ENCODE data around the gene PYGM. TPM values are rescaled to one million over a fixed set of nuclear protein-coding genes. Genes with fewer than 3 reads are reported as not detected.
A peak's percentile ranks its signal among the peaks of the same experiment; 100 is the strongest.

PYGM gene
- 1.8 TPM for polyA plus RNA-seq (ENCODE audit: insufficient read length)
- long read RNA-seq, donor 1 = 0 reads
- long read RNA-seq, donor 2, partial matches to known transcripts = 0 of 1 reads
- long read RNA-seq, donor 2, other reads (novel, unspliced or antisense) = 0 of 1 reads
- long read RNA-seq, donor 3 = 0 reads
- long read RNA-seq, donor 4 = 0 reads
- long read RNA-seq, donor 5, partial matches to known transcripts = 0 of 1 reads
- long read RNA-seq, donor 5, other reads (novel, unspliced or antisense) = 0 of 1 reads
- long read RNA-seq, donor 6 = 0 reads
- long read RNA-seq, donor 7 = 0 reads
- long read RNA-seq, donor 8 = 0 reads

DNA sequence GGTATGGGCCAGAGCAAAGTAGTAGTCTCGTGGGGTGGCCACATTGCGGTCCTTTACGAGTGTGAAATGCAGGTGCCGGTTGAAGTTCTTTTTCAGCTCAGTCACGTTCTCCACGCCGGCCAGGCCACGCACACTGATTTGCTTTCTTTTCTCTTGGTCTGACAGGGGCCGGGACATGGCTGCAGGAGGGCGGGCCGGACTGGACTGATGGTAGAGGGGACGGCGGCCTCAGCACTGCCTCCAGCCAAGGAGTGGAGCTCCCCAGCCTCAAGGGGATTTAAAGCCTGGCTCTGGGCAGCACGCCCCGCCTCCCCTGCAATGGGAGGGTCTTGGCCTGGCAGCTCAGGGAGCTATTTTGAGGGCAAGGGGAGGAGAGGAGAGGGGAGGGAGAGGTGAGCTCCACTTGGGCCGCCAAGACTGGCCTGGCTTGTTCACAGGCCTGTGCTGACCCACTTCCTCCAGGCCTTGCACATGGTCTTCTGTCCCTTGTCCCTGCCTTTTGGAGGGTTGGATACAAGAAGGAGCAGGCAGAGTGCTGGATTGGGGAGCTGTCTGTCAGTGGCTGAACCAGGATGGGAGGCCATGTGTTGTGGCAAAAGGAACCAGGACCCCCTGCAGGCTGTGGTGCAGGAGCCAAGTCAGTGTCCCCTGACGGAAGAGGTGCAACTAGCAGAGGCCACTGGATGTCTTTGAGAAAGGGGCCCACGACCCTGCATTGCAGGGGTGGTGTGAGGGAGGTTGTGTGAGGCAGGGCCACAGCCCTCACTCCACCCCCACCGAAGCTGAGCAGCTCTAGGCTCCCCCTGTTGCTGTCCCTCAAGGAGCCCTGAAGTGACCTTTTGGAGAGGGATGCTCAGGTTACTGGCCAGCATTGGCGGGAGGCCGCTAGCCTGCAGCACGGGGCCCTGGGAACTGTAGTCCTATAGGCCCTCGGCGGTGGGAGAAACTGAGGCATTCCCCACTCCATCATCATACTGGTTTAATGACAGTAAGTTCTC is at the start of gene PYGM:
TSS of gene PYGM (minus strand) at position 253 of the 998 bp plus-strand sequence. CDS start at position 177, 76 bp downstream.
- DNase-seq = no peak

DNA sequence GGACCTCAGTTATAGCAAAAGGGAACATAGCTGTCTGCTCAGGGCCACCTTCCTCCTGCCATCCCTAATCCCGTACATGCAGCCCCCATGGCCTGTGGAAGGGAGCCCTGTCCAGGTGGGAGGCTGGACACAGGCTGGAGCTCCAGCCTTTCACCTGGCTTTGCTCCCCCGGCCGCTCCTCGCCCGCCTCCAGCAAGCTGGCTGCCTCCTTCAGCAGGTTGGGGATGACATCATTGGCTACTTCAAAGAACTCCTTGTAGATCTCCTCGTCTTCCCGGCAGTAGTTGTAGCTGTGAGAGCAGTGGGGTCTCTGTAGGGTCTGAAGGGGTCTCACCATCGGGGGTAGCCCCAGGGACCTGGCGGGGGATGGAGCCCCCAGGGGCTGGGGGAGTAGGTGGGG is 45.7 kb upstream of the PYGM start:
- no peak for DNase-seq

DNA sequence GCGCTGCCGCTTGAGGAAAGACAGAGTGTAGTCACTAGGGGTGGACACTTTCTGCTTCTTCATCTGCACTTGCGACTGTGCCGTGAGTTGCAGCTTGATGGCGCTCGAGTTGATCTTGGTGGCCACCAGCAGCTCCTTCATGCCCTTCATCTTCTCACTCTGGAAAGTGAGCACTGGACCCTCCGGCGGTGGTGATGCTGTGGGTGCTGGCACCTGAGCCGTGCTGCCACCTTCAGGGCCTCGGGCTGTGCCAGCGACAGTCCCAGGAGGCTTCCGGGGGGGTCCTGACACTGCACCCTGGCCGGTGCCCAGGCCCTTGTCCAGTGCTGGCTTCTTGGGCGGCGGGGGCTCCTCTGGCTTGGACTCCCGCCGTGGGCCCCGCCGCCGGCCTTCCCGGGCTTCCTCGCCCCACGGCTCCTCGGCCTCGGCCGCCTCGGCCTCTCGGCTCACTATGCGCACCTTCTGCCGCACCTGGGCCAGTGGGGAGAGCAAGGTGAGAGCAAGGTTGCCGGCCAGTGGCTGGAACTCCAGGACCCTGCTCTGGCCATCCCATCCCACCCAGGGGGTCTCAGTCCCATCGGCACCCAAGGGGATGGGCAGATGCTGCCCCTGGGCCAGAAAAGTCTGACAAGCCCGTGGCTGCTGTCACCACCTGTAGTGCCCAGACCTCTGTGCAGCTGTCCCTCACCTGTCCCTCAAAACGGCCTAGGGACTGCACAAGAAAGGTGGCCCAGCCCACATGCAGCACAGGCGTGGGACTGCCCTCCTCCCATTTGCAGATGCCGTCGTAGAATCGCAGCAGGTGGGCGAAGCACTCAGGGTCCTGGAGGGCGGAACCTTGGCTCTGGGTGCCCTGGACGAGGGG is 44.8 kb upstream of the PYGM start:
- DNase-seq = no peak

DNA sequence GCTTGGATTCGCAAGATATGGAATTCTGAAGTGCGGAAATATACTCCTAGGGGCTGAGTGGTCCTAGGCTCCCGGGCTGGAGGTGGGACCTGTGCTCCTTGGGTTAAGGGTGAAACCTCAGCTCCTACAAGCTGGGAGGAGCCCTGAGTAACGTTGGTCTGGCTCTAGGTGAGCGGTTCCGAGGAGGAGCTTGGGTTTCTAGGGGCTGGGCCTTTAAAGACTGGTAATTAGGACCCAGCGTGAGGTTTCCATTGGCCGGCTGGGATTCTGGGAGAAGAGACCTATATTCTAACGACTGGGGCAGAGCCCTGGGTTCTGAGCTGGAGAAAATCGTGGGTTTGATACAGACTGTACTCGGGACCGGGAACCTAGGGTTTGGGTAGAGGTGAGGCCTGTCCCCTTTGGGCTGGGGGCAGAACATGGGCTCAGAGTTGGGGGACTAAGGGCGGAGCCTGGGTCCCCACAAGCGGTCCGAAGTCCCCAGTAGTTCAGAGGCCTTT is 44.1 kb upstream of the PYGM start:
- DNase-seq = no peak

DNA sequence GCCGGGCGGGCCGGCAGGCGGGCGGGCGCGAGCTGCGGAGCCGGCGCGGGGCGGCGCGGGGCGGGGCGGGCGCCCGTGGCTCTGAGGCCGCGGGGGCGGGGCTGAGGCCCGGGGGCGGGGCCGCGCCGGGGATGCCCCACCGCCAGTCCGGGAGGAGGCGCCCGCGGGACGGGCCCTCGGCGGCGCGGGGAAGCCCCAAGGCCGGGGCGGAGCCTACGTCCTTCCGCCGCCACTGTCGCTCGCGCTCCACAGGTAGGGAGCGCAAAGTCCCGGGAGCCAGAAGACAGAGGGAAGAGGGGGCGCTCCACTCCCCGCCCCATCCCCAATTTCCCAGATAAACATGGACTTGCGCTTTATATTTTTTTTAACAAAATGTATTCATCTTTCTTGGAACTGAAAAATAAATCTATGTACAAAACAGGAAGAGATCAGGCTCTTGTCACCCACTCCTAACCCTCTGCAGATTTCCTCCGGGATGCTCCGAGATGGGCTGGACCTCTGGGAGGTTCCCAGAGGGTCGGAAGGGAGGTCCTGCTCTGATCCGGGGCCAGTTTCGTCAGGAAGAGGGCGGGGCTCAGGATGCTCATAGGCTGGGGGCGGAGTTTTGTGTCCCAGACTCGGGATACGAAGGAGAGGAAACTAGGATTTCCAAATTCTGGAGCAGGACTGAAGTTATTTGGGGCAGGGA is 43.5 kb upstream of the PYGM start, which contains the start of gene MAP4K2:
TSS of gene MAP4K2 (minus strand) at position 57 of the 688 bp plus-strand sequence. CDS start 65 bp downstream, outside the sequence.
- peak; percentile 88 for DNase-seq

DNA sequence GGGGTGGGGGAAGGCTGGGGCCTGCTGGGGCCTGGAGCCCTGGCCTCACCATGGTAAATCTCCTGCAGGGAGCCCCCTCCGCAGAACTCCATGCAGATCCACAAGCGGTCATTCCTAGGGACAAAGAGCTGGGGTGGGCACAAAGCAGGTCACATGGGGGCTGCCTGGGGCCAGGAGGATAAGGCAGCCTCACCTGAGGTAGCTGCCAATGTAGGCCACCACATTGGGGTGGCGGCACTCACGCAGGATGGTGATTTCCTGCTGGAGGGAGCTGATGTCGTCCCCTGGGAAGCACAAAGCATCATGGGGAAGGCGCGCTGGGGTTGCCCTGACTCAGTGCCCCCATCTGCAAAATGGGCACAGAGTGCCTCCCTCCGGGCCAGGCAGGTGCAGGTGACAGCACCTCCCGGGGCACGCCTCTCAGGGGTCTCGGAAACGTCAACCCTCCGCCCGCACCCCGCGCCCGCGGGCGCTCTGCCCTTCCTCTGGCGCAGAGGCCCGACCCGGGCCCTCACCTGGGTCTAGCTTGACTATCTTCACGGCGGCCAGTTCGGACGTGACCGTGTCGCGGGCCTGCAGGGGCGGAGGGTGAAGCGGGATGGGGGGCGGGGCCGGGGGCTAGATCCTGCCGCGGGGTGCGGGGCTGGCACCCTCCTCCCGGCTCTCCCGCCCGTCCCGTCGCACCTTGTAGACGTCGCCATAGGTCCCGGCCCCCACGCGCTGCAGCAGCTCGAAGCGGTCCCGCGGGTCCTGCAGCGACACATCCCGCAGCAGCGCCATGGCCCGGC is 42.8 kb upstream of the PYGM start:
- DNase-seq = no peak

DNA sequence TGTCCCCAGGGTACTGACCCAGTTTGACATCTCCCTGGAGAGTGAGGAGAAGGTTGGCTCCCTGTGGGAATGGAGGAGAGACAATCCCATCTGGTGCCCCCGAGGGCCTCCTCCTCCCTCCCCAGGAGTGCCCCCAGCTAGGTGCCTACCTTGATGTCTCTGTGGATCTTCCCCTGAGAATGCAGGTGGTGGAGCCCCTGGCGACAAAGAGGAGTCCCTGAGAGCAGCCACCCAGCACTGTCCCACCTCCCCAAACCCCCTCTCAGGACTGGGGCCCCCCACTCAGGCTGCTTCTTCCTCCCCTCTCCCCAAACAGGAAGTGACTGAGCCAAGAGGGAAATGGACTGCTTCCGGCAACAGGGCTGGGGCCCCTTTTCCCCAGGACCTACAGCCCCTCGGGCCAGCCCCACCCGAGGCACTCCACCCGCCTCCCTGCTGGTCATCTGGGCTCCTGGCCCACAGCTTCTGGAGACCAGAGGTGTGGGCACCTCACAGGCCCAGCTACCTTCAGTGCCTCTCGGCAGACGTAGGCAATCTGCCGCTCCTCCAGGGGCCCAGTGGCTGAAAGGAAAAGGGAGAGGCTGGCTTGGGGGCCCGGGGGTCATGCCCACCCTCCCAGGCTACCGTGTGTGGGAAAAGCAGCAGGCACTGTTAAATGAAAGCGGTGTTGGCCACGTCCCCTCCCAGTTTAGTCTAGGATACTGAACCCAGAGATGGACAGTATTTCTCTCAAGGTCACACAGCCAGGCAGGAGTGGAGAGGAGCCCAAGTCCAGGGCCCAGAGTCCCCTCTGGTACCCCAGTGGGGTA is 42.0 kb upstream of the PYGM start:
- no peak for DNase-seq

DNA sequence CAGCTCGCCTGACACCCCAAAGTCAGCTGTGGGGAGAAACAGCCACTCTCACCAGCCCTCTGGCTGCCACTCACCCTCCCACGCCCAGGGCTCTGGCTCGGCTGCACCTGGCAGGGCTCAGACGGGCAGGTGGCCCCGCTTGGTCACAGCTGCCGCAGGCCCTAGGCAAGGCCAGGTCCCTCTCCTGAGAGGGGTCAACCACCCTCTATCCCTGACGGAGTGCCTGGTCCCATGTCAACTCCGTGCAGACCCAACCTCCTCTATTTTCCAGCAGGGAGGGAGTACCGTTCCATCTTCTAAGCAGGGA is 41.3 kb upstream of the PYGM start:
- no peak for DNase-seq

DNA sequence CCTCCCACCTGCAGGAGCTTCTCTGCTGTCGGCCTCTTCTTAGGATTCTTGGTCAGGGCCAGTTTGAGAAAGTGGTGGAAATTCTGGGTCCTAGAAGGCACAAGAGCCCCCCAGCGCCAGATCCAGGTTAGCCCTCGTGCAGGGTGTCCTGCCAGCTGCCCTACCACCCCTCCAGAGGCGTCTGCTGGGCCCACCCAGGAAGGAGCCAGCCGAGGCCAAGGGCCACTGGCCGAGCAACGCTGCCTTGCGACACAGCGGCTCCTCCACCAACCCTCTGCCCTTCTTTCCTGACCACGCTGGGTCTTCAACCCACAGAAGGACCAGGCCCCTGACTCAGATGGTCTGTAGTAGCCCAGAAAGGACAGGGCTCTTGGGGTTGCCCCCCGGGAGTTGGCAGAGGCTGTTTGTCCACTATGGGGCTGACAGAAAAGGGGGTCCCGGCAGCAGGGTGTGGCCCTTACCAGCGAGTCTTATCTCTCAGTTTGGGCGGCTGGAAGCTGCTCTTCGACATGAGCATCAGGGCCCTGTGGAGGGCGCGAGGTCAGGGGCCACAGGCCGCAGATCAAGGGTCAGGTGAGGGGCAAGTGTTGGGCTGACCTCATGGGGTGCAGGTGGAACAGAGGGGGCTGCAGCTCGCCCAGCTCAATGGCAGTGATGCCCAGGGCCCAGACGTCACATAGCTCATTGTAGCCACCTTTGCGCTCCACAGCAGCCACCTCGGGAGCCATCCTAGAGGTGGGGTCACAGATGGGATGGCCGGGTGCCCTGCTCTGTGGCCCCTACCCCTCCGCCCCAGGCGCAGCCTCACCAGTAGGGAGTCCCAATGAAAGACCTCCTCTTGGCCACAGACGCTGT is 40.8 kb upstream of the PYGM start:
- DNase-seq = no peak

DNA sequence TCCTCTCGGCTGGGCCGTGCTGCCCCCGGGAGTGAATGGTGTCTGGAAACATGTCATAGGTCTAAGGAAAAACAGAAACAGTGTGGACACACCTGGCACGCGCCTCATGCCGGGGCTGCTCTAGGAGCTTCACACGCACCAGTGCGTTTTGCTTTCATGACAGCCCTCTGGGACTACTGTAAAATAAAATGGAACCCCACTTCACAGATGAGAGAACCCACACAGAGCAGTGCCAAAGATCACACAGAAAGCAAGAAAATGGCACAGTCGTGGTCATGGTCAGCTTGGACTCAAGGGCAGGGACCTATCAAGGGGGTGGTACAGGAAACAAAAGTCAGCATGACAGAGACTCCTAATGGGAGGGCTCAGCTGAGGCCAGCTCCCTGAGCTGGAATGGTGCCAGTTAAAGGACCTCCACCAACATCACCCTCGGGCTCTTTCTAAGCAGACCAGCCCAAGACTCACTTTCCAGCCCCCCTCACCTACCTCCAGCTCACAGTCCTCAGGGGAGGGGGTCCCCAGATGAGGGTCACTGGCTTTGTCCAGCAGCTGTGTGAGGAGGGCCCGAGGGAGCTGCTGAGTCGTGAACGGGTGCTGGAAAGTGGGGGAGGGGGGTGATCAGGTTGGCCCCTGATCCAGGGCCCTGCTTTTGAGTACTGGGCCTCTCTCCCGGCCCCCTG is 40.0 kb upstream of the PYGM start:
- DNase-seq = no peak

DNA sequence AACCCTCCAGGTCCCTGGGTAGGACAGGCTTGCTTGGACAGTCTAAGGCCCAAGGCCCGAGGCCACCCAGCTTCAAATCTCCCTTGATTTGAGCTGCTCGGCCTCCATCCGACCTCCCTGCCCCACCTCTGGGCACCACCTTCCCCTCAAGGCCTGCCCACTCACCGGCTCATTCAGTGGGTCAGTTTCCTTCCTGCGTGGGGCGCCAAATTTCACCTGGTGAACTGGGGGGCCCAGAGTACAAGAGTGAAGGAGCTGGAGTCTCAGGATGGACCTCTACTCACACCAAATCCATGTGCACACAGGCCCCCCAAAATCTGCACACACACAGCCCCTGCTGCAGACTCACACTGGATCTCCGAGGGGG is 39.5 kb upstream of the PYGM start:
- no peak for DNase-seq

DNA sequence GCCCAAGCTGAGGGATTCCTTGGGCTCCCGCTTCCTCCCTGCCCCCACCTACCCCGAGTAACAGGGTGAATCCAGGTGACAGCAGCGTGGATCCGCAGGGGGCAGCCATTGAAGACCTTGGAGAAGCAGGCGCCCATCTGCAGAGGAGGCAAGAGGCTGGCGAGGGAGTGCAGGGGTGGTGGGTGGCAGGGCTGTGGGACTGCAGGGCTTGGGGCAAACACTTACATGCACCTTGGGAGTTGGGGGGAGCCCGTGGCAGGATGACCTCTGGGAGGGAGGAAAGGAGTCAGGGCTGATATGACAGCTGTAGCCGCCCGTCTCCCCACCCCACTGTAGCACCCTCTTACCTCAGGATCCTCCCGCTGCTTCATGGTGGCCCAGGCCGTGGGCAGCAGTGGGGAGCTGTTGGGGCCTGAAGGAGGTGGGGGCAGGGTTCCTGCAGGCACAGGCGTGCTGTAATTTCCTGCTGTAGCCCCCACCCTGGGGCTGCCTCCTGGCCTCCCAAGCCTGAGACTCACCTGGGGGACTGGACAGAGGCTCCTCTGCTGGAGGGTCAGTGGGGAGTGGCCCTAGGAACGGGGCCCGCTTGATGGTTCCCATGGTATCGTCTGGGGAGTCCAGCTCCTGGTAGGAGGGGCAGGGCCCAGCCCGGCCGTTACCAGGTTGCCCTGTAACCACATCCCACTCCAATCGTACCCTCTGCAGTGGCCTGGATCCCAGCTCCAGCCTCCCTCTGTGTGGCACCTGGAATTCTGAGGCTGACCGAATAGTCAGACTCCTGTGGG is 37.2 kb upstream of the PYGM start:
- DNase-seq = no peak

DNA sequence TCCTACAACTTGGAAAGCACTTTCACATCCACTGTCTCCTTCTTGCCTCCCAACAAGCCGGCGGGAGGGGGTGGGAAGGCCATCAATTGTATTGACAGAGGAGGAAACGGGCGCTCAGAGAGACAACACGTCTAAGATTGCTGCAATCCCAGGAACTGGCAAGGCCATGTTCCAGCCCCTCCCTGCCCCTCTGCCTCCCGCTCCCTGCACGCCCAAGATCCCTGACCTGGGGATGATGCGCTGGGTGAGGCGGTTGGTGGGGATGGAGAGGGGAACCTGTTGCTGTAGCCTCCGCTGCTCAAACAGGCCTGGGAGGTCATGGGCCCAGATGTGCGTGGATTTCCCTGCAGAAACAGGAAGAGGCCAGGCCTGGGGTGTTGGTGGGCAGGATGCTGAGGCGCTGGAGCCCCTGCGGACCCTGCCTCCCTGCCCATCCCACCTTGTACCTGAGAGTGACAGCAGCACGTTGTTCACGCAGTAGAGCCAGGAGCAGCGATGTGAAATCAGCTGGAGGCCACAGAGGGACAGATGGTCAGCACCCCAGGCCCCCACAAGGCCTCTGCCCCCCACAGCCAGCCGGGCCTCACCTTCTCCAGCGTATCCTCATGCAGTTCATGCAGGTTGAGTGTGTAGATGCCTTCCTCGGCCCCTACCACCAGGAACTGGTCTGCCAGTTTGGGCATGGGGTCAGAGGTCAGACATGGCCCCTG is 36.4 kb upstream of the PYGM start:
- DNase-seq = no peak

DNA sequence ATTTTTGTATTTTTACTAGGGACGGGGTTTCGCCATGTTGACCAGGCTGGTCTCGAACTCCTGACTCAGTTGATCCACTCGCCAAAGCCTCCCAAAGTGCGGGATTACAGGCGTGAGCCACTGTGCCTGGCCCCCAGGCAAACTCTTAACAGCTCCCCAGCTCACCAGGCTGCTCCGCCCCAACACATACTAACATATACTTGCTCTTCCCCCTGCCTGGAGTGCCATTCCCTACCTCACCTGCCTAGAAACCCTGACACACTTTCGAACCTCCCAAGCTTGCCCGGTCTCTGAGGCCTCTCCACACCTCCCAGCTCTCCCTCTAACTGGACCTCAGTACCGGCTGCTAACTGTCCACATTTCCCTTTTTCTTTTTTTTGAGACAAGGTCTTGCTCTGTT is 34.8 kb upstream of the PYGM start:
- DNase-seq = no peak

DNA sequence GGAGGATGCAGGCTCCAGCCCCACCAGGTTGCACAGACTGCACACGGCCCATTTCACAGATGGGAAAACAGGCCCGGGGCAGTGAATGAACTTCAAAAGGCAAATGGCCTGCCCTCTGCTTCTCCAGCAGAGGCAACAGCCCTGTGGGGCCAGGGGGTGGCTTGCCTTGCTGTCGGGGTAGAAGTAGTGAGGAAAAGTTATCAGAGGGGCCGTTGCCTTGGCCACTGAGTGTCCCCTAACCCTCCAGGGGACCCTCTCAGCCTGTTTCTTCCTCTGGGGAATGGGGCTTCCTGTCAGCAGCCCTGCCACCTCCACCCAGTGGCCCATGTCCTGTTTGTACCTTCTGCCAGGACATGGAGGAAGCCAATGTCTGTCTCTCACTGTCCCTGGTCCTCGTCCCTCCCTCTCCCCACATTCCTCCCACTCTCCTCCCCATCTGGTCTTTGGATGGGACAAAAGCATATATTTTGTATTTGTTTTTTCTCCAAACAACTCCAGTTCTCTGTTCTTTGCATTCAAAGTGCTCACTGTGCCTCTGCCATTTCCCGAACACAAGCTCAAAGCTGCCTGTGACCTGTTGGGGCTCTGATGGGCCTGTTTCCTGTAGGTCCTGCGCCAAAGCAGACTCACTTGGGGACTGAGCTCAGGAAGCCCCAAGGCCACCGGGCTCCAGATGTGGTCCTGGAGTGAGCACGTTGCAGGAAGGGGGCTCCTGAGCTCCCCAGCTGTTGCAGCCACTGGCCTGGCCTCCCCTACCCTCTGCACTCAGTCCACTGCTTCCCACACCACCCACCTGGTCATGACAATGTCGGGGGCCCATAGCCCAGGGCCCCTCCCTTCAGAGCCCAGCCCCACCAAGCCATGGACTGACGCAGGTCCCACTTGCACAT is 33.7 kb upstream of the PYGM start:
- no peak for DNase-seq

DNA sequence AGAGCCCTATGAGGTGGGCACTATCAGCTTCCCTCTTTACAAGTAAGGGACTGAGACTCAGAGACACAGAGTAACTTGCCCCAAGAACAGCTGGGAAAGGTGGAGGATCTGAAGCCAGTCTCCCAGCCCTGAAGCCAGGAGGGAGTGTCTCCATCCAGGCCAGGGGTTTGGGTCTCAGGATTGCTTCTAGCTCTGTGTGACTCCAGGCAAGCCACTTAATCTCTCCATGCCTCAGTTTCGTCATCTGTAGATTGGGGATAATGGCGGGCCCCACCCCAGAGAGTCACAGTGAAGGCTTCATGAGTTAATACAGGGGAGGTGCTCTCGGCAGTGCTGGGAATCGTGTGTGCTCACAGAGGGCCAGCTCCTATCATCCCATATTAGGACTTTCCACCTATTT is 32.7 kb upstream of the PYGM start:
- DNase-seq = no peak

Data from left kidney (tissue), 8 donors.